ENCODE data around the gene ARHGEF37.

The ARHGEF37 gene

GRCh38 chr5:149674686-149675085 lies 93.4 kb downstream of the ARHGEF37 start:
- DNase-seq (ENCODE audit: low read depth, low spot score): no peak

GRCh38 chr5:149675610-149676201 lies 94.4 kb downstream of the ARHGEF37 start:
- DNase-seq (ENCODE audit: low read depth, low spot score): no peak

GRCh38 chr5:149677731-149678130 lies 96.4 kb downstream of the ARHGEF37 start:
- no peak for DNase-seq (ENCODE audit: low read depth, low spot score)

GRCh38 chr5:149679876-149680809 lies 98.8 kb downstream of the ARHGEF37 start:
- no peak for DNase-seq (ENCODE audit: low read depth, low spot score)

- DNase-seq (ENCODE audit: low read depth, low spot score): no peak
Observed at GRCh38 chr5:149680810-149681221, 99.5 kb downstream of the ARHGEF37 start.

GRCh38 chr5:149681252-149681651 lies 100.0 kb downstream of the ARHGEF37 start:
- no peak for DNase-seq (ENCODE audit: low read depth, low spot score)

- no peak for DNase-seq (ENCODE audit: low read depth, low spot score)
Observed at GRCh38 chr5:149681922-149682321, 100.6 kb downstream of the ARHGEF37 start.

GRCh38 chr5:149682532-149683075 lies 101.3 kb downstream of the ARHGEF37 start:
- no peak for DNase-seq (ENCODE audit: low read depth, low spot score)

- no peak for DNase-seq (ENCODE audit: low read depth, low spot score)
Observed at GRCh38 chr5:149683964-149684363, 102.7 kb downstream of the ARHGEF37 start.

GRCh38 chr5:149684371-149684770 lies 103.1 kb downstream of the ARHGEF37 start:
- DNase-seq (ENCODE audit: low read depth, low spot score): no peak
